RWPE1 (cell line): ENCODE data around the gene PDSS2.

ENCODE experiments used
- CTCF ChIA-PET: fragments of 350-600 bp; sonication (Branson Sonifier 250); formaldehyde crosslinking; extraction: SDS; loops from one replicate; lab custom pipeline; 2021; lab: Yijun Ruan, JAX
- POLR2A ChIA-PET: fragments of 400-600 bp; formaldehyde crosslinking; extraction: SDS; loops from one replicate; lab custom pipeline; 2020; ENCODE audit warnings: antibody characterized with exemption; ENCODE audit not compliant: low non-redundant PET; lab: Yijun Ruan, JAX
- DNase-seq: peaks from one replicate; pipeline ENCODE4 v3.0.0; 2012; ENCODE audit warnings: low spot score
- H3K27ac ChIP-seq: fragments of 450-650 bp; 2 replicates; pipeline ENCODE4 v1.5.1; 2017
- CTCF ChIP-seq: fragments of 450-650 bp; conservative IDR thresholded peaks from 2 replicates; pipeline ENCODE4 v1.5.1; 2017; ENCODE audit warnings: low read depth, mild to moderate bottlenecking

PDSS2 gene

DNA sequence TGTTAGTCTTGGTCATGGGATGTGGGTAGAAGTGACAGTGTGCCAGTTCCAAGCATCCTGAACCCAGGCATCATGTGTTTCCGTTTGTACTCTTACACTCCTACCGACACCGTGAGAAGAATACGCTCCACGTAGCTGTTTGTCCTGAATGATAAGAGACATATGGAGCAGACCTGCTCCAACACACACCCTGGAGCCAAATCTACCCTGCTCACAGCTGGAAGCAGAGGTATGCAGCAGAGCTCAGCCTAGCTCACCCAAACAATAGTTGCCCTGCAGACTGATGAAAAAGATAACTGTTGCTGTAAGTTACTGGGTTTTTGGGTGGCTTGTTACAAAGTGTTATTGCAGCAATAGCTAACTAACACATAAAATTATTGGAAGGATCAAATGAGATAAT, 14.3 kb upstream of the PDSS2 start:
- ChIA-PET CTCF (interaction anchor here (0.7 kb wide), 1 partner anchor 365 kb away, joined by 4 read pairs; no protein-coding TSS in a partner anchor), POLR2A (no interaction called here)
- no peak overlapping the region for H3K27ac ChIP-seq
- no peak for TF ChIP-seq CTCF
- no peak for DNase-seq

DNA sequence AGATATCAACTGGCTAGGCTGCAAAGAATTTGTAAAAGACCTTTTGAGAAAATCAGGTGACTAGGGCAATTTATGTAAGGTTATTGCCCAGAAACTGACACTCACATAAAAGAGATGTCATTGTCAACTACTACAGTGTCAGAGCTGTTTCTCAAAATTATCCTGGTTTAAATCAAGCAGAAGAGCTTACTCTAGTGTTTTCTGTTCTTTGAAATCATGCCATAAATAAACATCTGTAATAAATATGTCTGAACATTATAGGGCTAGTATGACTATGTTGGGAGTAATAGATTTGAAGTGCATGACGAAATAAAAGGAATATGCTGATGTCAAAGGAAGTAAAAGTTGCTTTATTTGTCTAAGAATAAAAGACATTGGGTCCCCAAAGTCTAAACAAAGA, 11.0 kb upstream of the PDSS2 start:
- H3K27ac ChIP-seq = no peak overlapping the region
- ChIA-PET POLR2A (interaction anchor here (1.6 kb wide), 1 partner anchor 11 kb away, joined by 5 read pairs; the partner anchor contains the start of gene PDSS2), CTCF (no interaction called here)
- TF ChIP-seq CTCF = no peak
- DNase-seq = no peak

GRCh38 chr6:107466062-107466461, 6.7 kb upstream of the PDSS2 start:
- no peak for DNase-seq
- ChIA-PET POLR2A (no interaction called here), CTCF (no interaction called here)
- no peak for TF ChIP-seq CTCF
- no peak overlapping the region for H3K27ac ChIP-seq

DNA sequence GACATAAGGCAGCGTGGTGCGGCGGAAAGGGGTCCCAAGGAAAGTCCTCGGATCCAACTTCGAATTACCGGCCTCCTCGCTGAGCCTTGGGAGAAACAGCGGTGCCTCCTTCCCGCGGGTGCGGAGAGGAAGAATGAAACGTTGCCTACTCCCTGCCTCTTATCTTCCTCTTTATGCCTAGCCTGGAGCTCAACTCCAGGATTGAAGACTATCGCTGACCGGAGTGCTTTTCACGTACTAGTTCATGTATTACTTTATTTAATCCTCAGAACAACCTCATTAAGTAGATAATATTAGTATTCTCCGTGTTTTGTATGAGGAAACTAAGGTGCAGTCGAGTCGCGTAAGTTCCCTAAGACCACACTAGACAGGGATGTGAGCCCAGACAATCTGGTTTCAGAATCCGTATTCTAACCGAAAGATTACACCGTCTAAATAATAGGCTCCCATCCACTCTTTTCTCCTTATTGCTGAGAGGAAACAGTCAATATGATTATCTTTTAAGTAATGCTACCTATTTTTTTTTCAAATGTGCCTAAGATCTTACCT, 793 bp upstream of the PDSS2 start:
- ChIA-PET CTCF (interaction anchor here (0.6 to 1.9 kb wide), 4 partner anchors 142 to 272 kb away, joined by 3 to 7 read pairs (median 4); no protein-coding TSS in a partner anchor), POLR2A (interaction anchor here (0.9 to 1.1 kb wide), 2 partner anchors 29 to 329 kb away, joined by 3 read pairs; no protein-coding TSS in a partner anchor)
- TF ChIP-seq CTCF = no peak
- peak overlapping the region; percentile 80 for H3K27ac ChIP-seq
- peak; percentile 6 for DNase-seq

DNA sequence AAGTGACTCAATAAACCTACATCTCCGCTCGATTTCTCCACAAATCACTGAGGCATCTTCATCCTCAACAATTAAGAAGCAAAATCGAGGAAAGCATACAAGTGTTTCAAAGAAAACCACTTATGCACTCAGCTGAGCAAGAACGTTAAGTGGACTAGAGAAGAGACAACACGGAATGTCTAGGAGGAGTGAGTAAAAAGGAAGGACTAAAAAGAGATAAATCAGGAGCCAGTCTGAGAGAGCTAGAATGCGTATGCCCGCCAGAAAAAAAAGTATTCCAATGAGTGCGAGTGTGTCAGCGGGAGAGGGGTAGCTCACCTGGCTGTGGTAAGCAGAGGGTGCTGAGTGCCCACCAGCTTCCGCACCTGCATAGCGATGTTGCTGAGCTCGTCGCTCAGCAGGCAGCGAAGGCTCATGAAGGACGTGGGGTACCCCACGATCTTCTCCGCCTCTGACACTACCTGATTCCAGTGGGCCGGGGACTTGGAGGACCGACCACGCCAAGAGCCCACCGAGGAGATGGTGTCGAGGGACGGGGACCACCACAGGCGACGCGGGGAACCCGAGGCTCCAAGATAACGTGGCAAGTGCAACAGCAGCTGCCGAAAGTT, 587 bp downstream of the PDSS2 start:
- DNase-seq = peak; percentile 42
- ChIA-PET CTCF (interaction anchor here (0.6 to 1.9 kb wide), 7 partner anchors 29 to 353 kb away, joined by 3 to 7 read pairs (median 3); no protein-coding TSS in a partner anchor), POLR2A (interaction anchor here (0.6 to 1.1 kb wide), 4 partner anchors 11 to 328 kb away, joined by 3 to 5 read pairs (median 3); no protein-coding TSS in a partner anchor)
- peak overlapping the region; percentile 80 for H3K27ac ChIP-seq
- no peak for TF ChIP-seq CTCF

GRCh38 chr6:107448776-107449175, 10.6 kb downstream of the PDSS2 start:
- H3K27ac ChIP-seq = no peak overlapping the region
- no peak for DNase-seq
- ChIA-PET CTCF (no interaction called here), POLR2A (no interaction called here)
- TF ChIP-seq CTCF = no peak
